ENCODE results near the gene FSIP1. TPM values are rescaled to one million over a fixed set of nuclear protein-coding genes. Genes with fewer than 3 reads are reported as not detected.

FSIP1 gene
- total and polyA plus RNA-seq, 5 donors: 0.16 to 0.53 (median 0.34) TPM

DNA sequence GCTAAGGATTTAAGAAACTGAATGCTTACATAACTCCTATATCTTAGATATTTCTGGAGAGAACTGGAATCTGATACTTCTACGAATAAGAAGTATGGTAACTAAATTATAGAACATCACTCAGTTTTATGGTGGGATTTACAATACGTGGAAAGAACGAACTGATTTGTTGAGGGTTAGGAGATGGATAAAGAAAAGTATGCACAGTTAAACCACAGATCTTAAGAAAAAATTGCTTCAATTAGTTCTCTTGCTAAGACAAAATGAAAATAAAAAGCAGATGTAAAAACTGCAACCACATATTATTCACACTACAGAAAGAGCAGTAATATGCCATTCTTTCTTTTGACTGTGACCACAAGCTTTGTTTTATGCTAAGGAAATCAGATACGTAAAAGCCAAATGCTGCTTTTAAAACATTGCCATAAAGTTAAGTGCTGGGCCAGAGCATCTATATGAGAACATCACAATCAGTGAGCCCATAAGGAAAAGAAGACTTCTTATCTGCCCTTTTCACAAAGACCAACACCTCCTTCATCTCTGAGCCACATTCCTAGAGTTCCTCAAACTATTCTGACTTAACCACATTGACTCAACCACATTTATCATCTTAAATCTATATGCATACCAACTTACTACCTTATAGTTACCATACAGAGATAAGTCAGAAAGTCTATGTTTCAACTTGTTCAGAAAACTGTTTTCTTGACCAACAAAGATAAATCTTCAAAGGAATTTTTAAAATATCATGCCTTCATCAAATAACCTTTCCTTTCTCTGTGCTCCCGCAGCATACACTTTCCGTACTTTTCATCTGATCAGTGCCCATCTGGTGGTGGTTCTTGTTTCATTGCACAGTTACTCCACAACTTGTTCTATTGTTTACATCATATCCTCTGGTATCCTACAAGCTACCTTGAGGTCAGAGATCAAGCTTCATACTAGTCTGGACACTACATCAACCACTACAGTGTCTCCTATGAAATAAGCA, 61.7 kb downstream of the FSIP1 start:
- H3K4me3 ChIP-seq (ENCODE audit: low read length): no peak overlapping the region
- H3K4me1 ChIP-seq (ENCODE audit: control insufficient read depth, insufficient read depth, low read length): no peaks in the 10 kb centered on the region
- WGBS: 85% methylated on average over 6 of the region's 6 CpGs
- H3K9me3 ChIP-seq (ENCODE audit: control insufficient read depth, low read length): no peaks in the 10 kb centered on the region
- H3K27ac ChIP-seq (ENCODE audit: low read length): no peak overlapping the region
- intact Hi-C loops (cut with DNase I): no loop called here
- DNase-seq (no peak), ATAC-seq (no peak)
- no peaks in the 10 kb centered on the region for H3K27me3 ChIP-seq (ENCODE audit: control insufficient read depth, insufficient read depth)

DNA sequence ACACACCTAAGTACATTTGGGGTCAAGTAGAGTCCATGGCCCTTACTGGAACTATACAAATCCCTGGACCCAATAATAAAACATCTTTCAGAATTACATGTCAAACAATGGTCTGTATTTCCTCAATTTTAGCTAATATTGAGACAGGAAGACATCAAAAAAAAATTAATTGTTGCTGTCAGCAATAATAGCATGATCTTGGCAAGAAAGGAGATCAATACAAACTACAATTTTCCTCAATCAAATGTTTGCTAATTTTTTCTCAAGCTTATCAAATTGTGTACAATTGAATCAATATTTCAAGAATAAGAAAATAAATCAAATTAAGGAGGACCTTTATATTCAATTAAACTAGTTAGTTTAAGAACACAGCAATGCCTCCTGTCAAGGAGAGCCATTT, 62.6 kb downstream of the FSIP1 start:
- H3K27me3 ChIP-seq (ENCODE audit: control insufficient read depth, insufficient read depth): no peaks in the 10 kb centered on the region
- no peak overlapping the region for H3K4me3 ChIP-seq (ENCODE audit: low read length)
- DNase-seq (no peak), ATAC-seq (no peak)
- no peaks in the 10 kb centered on the region for H3K4me1 ChIP-seq (ENCODE audit: control insufficient read depth, insufficient read depth, low read length)
- intact Hi-C loops (cut with DNase I): no loop called here
- no peaks in the 10 kb centered on the region for H3K9me3 ChIP-seq (ENCODE audit: control insufficient read depth, low read length)
- H3K27ac ChIP-seq (ENCODE audit: low read length): no peak overlapping the region

DNA sequence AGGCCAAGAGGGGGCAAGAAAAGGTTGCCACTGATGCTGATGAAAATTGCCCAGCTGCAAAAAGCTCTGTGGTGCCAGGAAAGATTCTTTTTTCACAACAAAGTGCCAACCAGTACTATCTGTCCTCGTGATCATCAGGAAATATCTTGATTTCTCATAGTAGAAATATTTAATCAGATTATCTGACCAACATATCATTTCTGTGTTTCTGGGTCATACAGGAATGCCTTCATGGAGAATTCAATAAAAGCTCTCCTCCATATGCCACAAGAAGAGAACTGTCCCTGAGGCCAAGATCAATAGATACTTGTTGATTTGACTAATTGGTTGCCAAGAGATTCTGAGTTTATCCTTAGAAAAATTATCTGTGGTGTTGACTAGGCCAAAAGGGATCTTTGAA, 63.5 kb downstream of the FSIP1 start:
- Histone ChIP-seq H3K27ac (ENCODE audit: low read length) (no peak overlapping the region), H3K4me1 (ENCODE audit: control insufficient read depth, insufficient read depth, low read length) (no peaks in the 10 kb centered on the region), H3K9me3 (ENCODE audit: control insufficient read depth, low read length) (no peaks in the 10 kb centered on the region), H3K27me3 (ENCODE audit: control insufficient read depth, insufficient read depth) (no peaks in the 10 kb centered on the region), H3K4me3 (ENCODE audit: low read length) (no peak overlapping the region)
- DNase-seq (no peak), ATAC-seq (no peak)
- intact Hi-C loops (cut with DNase I): no loop called here
- WGBS: 87% methylated on average over 1 of the region's 1 CpG

DNA sequence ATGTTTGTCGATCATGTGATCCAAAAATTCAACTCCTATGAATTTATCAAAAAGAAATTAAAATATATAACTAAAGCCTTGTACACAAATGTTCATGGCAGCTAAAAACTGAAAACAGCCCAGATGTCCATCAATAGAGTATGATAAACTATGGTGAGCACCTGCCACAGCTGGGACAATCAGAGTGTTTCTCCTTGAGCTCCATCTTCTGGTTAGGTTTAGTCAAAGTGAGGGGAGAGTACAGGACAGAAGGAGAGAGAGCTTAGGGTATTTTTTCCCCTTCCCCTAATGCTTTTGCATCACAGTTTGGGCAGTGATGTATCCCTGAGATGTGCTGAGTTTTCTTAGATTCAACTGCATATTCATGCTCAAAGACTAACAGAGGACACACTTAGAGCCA, 65.5 kb downstream of the FSIP1 start:
- DNase-seq (no peak), ATAC-seq (no peak)
- Histone ChIP-seq H3K27ac (ENCODE audit: low read length) (no peak overlapping the region), H3K4me1 (ENCODE audit: control insufficient read depth, insufficient read depth, low read length) (no peaks in the 10 kb centered on the region), H3K4me3 (ENCODE audit: low read length) (no peak overlapping the region), H3K9me3 (ENCODE audit: control insufficient read depth, low read length) (no peaks in the 10 kb centered on the region), H3K27me3 (ENCODE audit: control insufficient read depth, insufficient read depth) (no peaks in the 10 kb centered on the region)
- intact Hi-C loops (cut with DNase I): no loop called here
- WGBS: 100% methylated on average over 1 of the region's 1 CpG

DNA sequence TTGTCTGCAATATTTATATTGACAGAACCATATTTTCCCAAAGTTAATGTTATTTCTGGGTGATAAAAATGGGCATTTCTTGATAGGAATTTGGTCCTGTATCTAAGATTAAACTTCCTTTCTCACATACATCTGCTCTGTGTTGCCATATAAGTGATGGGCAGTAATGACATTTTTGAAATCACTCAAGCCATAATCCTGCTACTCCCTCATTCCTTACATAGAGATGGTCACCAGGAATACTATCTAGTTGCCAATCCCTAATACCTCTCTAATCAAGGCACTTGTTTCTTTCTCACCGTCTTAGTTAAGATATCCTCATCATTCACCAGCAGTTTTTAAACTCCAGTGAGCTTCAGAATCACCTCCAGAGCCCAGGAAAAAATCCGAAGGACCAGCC, 68.4 kb downstream of the FSIP1 start:
- H3K4me1 ChIP-seq (ENCODE audit: control insufficient read depth, insufficient read depth, low read length): no peaks in the 10 kb centered on the region
- intact Hi-C loops (cut with DNase I): no loop called here
- H3K27me3 ChIP-seq (ENCODE audit: control insufficient read depth, insufficient read depth): no peaks in the 10 kb centered on the region
- ATAC-seq (no peak), DNase-seq (no peak)
- 70% methylated on average over 2 of the region's 2 CpGs for WGBS
- H3K27ac ChIP-seq (ENCODE audit: low read length): no peak overlapping the region
- H3K4me3 ChIP-seq (ENCODE audit: low read length): no peak overlapping the region
- no peaks in the 10 kb centered on the region for H3K9me3 ChIP-seq (ENCODE audit: control insufficient read depth, low read length)

DNA sequence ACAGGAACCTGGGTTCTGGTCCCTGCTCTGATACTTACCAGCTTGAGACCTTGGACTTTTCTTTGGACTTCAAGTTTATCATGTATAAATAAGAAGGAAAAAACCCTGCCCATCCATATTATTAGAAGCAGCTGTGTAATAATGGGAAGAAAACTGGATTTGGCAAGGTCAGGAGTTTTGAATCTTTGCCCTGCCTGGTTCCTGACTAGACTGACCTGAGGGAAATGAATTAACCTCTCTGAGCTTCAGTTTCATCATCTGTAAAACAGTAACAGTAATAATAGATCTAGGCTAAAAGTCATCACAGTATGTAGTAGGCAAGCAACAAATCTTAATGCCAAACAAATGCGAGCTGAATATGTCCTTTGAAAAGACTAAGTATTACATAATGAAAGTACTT, 68.8 kb downstream of the FSIP1 start:
- 84% methylated on average over 1 of the region's 1 CpG for WGBS
- Histone ChIP-seq H3K4me3 (ENCODE audit: low read length) (no peak overlapping the region), H3K27me3 (ENCODE audit: control insufficient read depth, insufficient read depth) (no peaks in the 10 kb centered on the region), H3K27ac (ENCODE audit: low read length) (no peak overlapping the region), H3K9me3 (ENCODE audit: control insufficient read depth, low read length) (no peaks in the 10 kb centered on the region), H3K4me1 (ENCODE audit: control insufficient read depth, insufficient read depth, low read length) (no peaks in the 10 kb centered on the region)
- intact Hi-C loops (cut with DNase I): no loop called here
- no peak for DNase-seq
- no peak for ATAC-seq

DNA sequence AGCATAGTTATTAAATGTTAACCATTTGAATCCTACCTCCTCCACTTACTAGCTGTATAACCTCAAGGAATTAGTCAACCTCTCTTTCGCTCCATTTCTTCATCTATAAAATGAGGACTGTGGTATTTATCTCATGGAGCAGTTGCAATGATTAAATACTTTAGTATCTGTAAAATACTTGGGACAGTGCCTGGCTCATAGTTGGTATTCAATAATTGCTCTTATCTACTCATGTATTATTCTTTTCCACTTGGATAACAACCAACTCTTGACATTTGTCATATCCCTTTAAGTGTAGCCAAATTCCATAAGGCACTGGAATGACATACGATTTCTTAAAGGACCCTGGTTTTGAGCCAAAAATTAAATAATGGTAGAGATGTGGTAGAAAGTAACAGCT, 72.0 kb downstream of the FSIP1 start:
- no peak for ATAC-seq
- 16% methylated on average over 2 of the region's 2 CpGs for WGBS

DNA sequence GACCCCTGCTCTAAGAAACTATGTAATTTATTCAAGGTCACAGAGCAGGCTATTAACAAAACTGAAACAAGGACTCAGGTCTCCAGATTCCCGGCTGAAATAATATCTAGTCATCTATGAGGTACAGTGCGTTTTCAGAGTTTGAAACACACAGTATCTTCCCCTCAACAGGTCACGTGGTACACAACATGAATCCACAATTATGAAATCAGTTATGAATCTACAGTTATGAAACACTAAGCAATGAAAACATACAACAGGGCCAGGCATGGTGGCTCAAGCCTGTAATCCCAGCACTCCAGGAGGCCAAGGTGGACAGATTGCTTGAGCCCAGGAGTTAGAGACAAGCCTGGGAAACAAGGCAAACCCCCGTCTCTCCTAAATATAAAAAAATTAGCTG, 72.7 kb downstream of the FSIP1 start:
- Histone ChIP-seq H3K27ac (ENCODE audit: low read length) (no peak overlapping the region), H3K27me3 (ENCODE audit: control insufficient read depth, insufficient read depth) (no peaks in the 10 kb centered on the region), H3K4me1 (ENCODE audit: control insufficient read depth, insufficient read depth, low read length) (no peaks in the 10 kb centered on the region), H3K9me3 (ENCODE audit: control insufficient read depth, low read length) (no peaks in the 10 kb centered on the region), H3K4me3 (ENCODE audit: low read length) (no peak overlapping the region)
- ATAC-seq (no peak), DNase-seq (no peak)
- 96% methylated on average over 4 of the region's 4 CpGs for WGBS
- intact Hi-C loops (cut with DNase I): no loop called here

More for the DNA sequence above, 72.0 kb downstream of the FSIP1 start:
- Histone ChIP-seq H3K4me1 (ENCODE audit: control insufficient read depth, insufficient read depth, low read length) (no peaks in the 10 kb centered on the region), H3K27ac (ENCODE audit: low read length) (no peak overlapping the region), H3K4me3 (ENCODE audit: low read length) (no peak overlapping the region), H3K9me3 (ENCODE audit: control insufficient read depth, low read length) (no peaks in the 10 kb centered on the region), H3K27me3 (ENCODE audit: control insufficient read depth, insufficient read depth) (no peaks in the 10 kb centered on the region)
- no peak for DNase-seq
- intact Hi-C loops (cut with DNase I): no loop called here

DNA sequence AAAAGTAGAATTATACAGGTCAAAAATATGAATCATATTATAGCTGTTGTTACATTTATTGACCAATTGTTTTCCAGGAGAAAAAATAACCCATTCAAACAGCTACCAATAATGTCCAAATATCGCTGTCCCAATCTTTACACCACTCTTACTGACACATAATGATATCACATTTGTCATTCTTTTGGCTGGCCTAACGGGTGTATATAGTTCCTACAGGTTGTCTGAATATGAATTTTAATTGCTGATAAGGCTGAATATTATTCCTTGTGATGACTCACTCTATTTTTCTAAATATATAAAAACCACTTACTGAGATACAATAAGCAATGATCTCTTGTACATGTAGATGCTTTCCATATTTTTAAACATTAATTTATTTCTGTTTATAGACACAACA, 76.4 kb downstream of the FSIP1 start:
- Histone ChIP-seq H3K9me3 (ENCODE audit: control insufficient read depth, low read length) (no peaks in the 10 kb centered on the region), H3K27me3 (ENCODE audit: control insufficient read depth, insufficient read depth) (no peaks in the 10 kb centered on the region), H3K4me3 (ENCODE audit: low read length) (no peak overlapping the region), H3K4me1 (ENCODE audit: control insufficient read depth, insufficient read depth, low read length) (no peaks in the 10 kb centered on the region), H3K27ac (ENCODE audit: low read length) (no peak overlapping the region)
- no peak for ATAC-seq
- no peak for DNase-seq
- intact Hi-C loops (cut with DNase I): no loop called here
- 83% methylated on average over 2 of the region's 2 CpGs for WGBS

DNA sequence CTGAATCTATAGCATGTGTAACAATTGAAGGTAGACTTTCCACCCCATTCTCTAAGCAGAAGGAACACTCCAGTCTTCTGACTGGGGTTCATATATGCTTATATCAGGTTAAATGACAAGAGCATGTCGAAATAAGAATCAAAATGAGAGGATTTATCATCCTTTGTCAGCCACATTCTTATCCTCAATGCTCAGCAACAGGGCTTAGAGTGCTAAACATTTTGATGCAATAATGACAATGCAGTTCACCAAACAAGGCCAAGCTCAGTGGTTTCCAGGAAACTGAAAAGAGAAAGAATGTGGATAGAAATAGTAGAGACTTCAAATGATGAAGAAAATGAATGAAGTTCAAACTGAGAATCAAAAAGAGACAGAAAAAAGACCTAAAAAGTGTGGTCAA, 78.0 kb downstream of the FSIP1 start:
- no peaks in the 10 kb centered on the region for H3K9me3 ChIP-seq (ENCODE audit: control insufficient read depth, low read length)
- no peak overlapping the region for H3K4me3 ChIP-seq (ENCODE audit: low read length)
- H3K27me3 ChIP-seq (ENCODE audit: control insufficient read depth, insufficient read depth): no peaks in the 10 kb centered on the region
- intact Hi-C loops (cut with DNase I): no loop called here
- no peak overlapping the region for H3K27ac ChIP-seq (ENCODE audit: low read length)
- H3K4me1 ChIP-seq (ENCODE audit: control insufficient read depth, insufficient read depth, low read length): no peaks in the 10 kb centered on the region
- 61% methylated on average over 1 of the region's 1 CpG for WGBS
- no peak for DNase-seq
- no peak for ATAC-seq

DNA sequence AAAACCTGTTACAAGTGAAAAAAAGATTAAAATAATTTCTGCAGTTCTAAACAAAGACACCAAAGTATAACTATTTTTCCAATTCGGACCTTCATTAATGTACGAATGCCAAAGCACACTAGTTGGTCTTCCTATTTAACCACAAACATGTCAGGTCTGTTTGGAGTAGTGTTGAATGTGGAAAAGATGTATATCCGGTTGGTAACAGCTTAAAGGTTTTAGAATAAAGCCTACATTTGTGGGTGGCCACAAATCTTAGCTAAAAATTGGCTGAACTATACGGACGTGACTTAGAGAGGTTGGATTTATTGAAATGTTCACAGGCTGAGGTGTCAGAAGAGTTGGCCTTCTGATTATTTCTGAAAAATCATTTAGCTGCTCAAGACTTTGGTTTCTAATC, 78.4 kb downstream of the FSIP1 start:
- no peak overlapping the region for H3K27ac ChIP-seq (ENCODE audit: low read length)
- 90% methylated on average over 5 of the region's 5 CpGs for WGBS
- H3K9me3 ChIP-seq (ENCODE audit: control insufficient read depth, low read length): no peaks in the 10 kb centered on the region
- DNase-seq: no peak
- ATAC-seq: no peak
- no peak overlapping the region for H3K4me3 ChIP-seq (ENCODE audit: low read length)
- intact Hi-C loops (cut with DNase I): no loop called here
- H3K4me1 ChIP-seq (ENCODE audit: control insufficient read depth, insufficient read depth, low read length): no peaks in the 10 kb centered on the region
- no peaks in the 10 kb centered on the region for H3K27me3 ChIP-seq (ENCODE audit: control insufficient read depth, insufficient read depth)

DNA sequence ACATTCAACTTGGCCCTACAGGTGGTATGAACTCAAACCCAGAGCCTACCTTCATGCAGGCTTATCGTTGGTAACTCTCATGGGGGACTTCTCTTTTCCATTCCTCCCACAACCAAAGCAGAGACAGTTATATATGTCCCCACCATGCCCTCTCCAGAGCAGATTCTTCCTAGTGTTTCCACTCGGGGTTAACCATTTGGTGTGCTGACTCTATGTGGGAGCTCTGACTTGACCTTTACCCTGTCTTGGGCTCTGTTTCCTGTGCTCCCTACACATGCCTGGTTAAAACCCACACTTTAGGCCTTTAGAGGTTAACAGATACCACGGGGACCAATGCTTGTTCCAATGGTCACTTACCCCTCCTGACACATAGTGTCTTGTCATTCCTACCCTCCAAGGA, 80.7 kb downstream of the FSIP1 start:
- H3K9me3 ChIP-seq (ENCODE audit: control insufficient read depth, low read length): no peaks in the 10 kb centered on the region
- intact Hi-C loops (cut with DNase I): no loop called here
- ATAC-seq (no peak), DNase-seq (no peak)
- H3K27me3 ChIP-seq (ENCODE audit: control insufficient read depth, insufficient read depth): no peaks in the 10 kb centered on the region
- 91% methylated on average over 3 of the region's 3 CpGs for WGBS
- no peak overlapping the region for H3K27ac ChIP-seq (ENCODE audit: low read length)
- no peaks in the 10 kb centered on the region for H3K4me1 ChIP-seq (ENCODE audit: control insufficient read depth, insufficient read depth, low read length)
- no peak overlapping the region for H3K4me3 ChIP-seq (ENCODE audit: low read length)

All from right cardiac atrium (tissue), 5 donors.